Astrocyte of the cerebellum (primary cell): ENCODE results near the gene TXNDC8.
"Not testable (repeated sequence)": the region's sequence is repeated elsewhere in the genome, so short reads cannot be mapped to it uniquely, and the experiment has no call there.

Source experiments
- DNase-seq: peaks from one replicate; pipeline ENCODE4 v3.0.0-alpha.2; 2011; ENCODE audit warnings: low read depth
- H3K4me3 ChIP-seq: 2 replicates; pipeline ENCODE4 v1.5.1; 2011; ENCODE audit warnings: mild to moderate bottlenecking, low read depth, low read length, moderate library complexity
- CTCF ChIP-seq: IDR thresholded peaks from 2 replicates; pipeline ENCODE4 v1.5.1; 2012; ENCODE audit warnings: low read length, low read depth, moderate library complexity, mild to moderate bottlenecking; ENCODE audit errors: missing control alignments
- in situ Hi-C: cut with HindIII; loops from 2 replicates; pipeline ENCODE4 v1.10.0; 2017; ENCODE audit warnings: low sequenced_read_pairs

Gene TXNDC8

GRCh38 chr9:110320651-110321445, 16.8 kb downstream of the TXNDC8 start:
- in situ Hi-C loops: no loop called here
- no peak for TF ChIP-seq CTCF
- DNase-seq: no peak
- no peak overlapping the region for H3K4me3 ChIP-seq

- no peak for TF ChIP-seq CTCF
- H3K4me3 ChIP-seq: no peak overlapping the region
- in situ Hi-C loops: no loop called here
- DNase-seq: no peak
Measured at GRCh38 chr9:110319781-110320492, 17.7 kb downstream of the TXNDC8 start.

- in situ Hi-C loops: no loop called here
- DNase-seq: no peak
- no peak overlapping the region for H3K4me3 ChIP-seq
- no peak for TF ChIP-seq CTCF
Measured at GRCh38 chr9:110317911-110318310, 19.8 kb downstream of the TXNDC8 start.

GRCh38 chr9:110316261-110317075, 21.2 kb downstream of the TXNDC8 start:
- H3K4me3 ChIP-seq: no peak overlapping the region
- DNase-seq: no peak
- TF ChIP-seq CTCF: no peak
- in situ Hi-C loops: no loop called here

GRCh38 chr9:110311978-110312377, 25.7 kb downstream of the TXNDC8 start:
- in situ Hi-C loops: loop anchor here (5.0 kb wide), 1 partner anchor 40 kb away; no protein-coding TSS in a partner anchor
- DNase-seq, H3K4me3 ChIP-seq: not testable (repeated sequence)

GRCh38 chr9:110309681-110310080, 28.0 kb downstream of the TXNDC8 start:
- DNase-seq: no peak
- no peak overlapping the region for H3K4me3 ChIP-seq
- TF ChIP-seq CTCF: no peak
- in situ Hi-C loops: loop anchor here (5.0 kb wide), 1 partner anchor 37 kb away; no protein-coding TSS in a partner anchor
